Stimulated activated CD8-positive, alpha-beta memory T cell treated with anti-CD3 and anti-CD28 coated beads, Interleukin-4, amount 100 ng/mL, for 24 hours (primary cell): ENCODE results near the gene LRRC4C.

Experiments used
- DNase-seq: peaks from one replicate; pipeline ENCODE4 v3.0.0-alpha.2; 2020; ENCODE audit warnings: low read depth

LRRC4C gene

GRCh38 chr11:41459465-41460401 lies at the start of gene LRRC4C:
Gene LRRC4C, minus strand, starts transcription at chr11:41459652.
- DNase-seq, result no peak

GRCh38 chr11:41508121-41508520 lies 48.7 kb upstream of the LRRC4C start:
- DNase-seq, result no peak

GRCh38 chr11:41499429-41499828 lies 40.0 kb upstream of the LRRC4C start:
- DNase-seq, result no peak

DNA sequence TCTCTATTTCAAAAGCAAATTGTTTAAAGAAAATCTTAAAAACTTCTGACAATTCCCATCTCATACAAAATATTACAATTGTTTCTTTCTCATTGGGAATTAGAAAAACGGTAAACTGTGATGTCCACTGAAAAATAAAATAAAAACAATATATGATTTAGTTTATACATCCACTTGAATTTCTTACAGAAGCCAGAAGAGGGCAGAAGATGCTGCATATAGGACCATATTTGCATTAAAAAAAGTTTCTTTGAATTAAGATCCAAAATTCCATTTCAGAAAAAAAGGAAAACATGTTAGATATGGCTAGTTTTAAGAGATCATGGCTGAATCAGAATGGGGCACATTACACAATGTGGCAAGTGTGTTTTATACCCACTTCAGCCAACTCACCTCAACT lies 39.3 kb upstream of the LRRC4C start:
- no peak for DNase-seq

GRCh38 chr11:41497974-41498373 lies 38.5 kb upstream of the LRRC4C start:
- DNase-seq, result no peak

DNA sequence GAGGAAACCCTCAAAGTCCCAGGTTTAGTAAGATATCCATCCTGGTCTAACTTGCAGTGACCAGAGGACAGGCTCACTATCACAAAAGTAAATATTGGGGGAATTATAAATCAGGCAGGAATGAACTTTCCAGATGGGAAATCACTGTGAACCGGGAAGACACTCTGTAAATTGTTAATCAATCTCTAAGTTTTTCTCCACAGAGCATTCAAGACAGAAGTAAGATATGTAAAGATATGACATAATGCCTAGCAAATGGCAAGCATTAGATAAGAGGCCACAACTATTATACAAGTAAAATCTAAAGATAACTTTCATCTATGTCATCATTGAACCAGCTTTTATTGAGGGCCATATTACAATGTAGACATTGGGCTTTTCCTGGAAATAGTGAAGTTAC lies 35.3 kb upstream of the LRRC4C start:
- DNase-seq, result no peak

GRCh38 chr11:41486424-41486823 lies 27.0 kb upstream of the LRRC4C start:
- no peak for DNase-seq

DNA sequence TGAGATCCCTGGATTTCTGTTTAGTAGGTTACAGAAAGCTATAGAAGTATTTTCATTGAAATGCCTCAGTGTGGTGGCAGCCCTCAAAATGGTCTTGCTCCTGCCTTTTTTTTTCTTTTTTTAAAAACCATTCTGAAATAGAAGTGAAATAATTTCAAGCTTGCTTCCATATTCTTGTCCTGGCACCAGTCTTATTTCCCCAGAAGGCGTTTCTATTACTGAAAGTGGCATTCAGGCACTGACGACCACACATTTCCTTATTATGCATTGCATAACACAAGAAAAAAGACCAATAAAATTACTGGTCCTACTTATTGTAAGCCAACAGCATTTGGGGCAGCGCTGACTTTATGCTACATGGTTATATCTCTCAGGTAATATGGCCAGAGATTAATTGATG lies 24.5 kb upstream of the LRRC4C start:
- no peak for DNase-seq

GRCh38 chr11:41479179-41479578 lies 19.7 kb upstream of the LRRC4C start:
- no peak for DNase-seq

- DNase-seq, result no peak
These were observed 1.7 kb upstream of the LRRC4C start for GRCh38 chr11:41461057-41461681.

DNA sequence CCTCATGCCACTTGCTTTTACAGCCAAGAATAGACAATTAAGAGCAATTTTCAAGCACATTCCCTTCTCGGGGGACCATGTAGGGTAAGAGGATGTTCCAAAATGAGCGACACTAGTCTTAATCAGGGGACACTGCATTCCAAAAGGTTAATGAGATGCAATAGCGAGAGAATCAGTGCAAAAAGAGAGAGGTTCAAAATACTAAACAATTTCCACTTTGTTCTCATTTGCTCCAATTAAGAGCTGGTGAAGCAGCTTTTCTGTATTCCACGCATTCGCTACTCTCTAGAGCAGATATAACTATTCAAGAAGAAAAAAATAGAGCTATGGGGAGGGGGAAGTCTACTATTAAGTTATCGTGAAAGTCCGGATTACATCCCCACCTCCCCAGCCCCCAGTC lies 811 bp downstream of the LRRC4C start:
- DNase-seq, result no peak

- DNase-seq, result no peak
These were observed 1.3 kb downstream of the LRRC4C start for GRCh38 chr11:41458154-41458553.

- no peak for DNase-seq
These were observed 2.0 kb downstream of the LRRC4C start for GRCh38 chr11:41457216-41458014.

- DNase-seq, result no peak
These were observed 3.2 kb downstream of the LRRC4C start for GRCh38 chr11:41456269-41456668.

- no peak for DNase-seq
These were observed 8.4 kb downstream of the LRRC4C start for GRCh38 chr11:41451011-41451410.

- no peak for DNase-seq
These were observed 9.9 kb downstream of the LRRC4C start for GRCh38 chr11:41449483-41450050.

GRCh38 chr11:41446566-41446965 lies 12.9 kb downstream of the LRRC4C start:
- DNase-seq, result no peak

GRCh38 chr11:41446107-41446506 lies 13.3 kb downstream of the LRRC4C start:
- no peak for DNase-seq

DNA sequence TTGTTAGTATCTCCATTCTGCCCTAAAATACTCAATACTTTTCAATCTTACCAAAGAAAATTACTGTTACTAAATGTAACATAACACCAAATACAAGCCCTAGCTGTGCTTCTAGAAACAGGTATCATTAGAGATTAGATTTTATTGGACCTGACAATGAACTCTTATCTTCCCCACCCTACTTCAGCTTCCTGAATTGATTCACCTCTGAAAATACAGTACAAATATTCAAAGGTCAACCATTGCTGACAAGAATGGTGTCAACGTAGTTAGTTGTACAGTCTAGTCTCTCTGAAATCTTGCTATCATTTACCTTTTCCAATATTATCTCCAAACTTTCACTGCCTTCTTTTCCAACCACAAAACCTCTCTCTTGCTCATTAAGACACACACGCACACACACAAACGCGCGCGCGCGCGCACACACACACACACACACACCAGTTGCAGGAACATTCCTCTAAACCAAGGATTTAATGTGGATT lies 22.4 kb downstream of the LRRC4C start:
- DNase-seq, result no peak

GRCh38 chr11:41435531-41435930 lies 23.9 kb downstream of the LRRC4C start:
- no peak for DNase-seq

- DNase-seq, result no peak
These were observed 27.7 kb downstream of the LRRC4C start for GRCh38 chr11:41431784-41432183.

DNA sequence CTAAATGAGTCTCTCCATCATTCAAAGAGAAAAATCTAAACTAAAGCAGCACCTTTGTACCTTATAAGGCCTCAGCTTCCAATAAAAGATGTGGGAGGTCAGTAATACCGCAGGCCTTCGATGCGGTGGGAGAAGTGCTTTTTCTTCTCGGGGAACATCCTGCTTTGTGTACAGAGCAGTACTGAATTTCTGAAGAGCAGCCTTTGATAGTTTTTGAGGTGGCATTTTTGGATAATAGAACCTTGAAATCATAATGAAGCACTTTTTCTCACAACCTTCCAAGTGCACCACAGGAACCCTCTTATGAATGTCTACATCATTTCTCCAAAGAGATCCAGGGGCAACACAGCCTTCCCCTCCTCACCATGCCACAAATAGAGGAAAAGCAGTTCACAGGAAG lies 39.6 kb downstream of the LRRC4C start:
- DNase-seq, result no peak
